OCI-LY7 (cell line): Measurements from ENCODE around the gene ADH1B.

Source experiments
- EZH2phosphoT487 ChIP-seq: fragments of 200-600 bp; sonication (generic); IDR thresholded peaks from 2 replicates; pipeline ENCODE4 v1.6.1; 2018; ENCODE audit warnings: low read depth, borderline replicate concordance, mild to moderate bottlenecking, mixed run types, antibody characterized with exemption, low read length, moderate library complexity, mixed read lengths
- TF ChIP-seq, protein P1 (sequence below): fragments of 200-600 bp; sonication (generic); conservative IDR thresholded peaks from 2 replicates; pipeline ENCODE4 v1.5.1; 2014; ENCODE audit warnings: mild to moderate bottlenecking, antibody characterized with exemption, low read length, moderate library complexity, mixed read lengths

DNA sequence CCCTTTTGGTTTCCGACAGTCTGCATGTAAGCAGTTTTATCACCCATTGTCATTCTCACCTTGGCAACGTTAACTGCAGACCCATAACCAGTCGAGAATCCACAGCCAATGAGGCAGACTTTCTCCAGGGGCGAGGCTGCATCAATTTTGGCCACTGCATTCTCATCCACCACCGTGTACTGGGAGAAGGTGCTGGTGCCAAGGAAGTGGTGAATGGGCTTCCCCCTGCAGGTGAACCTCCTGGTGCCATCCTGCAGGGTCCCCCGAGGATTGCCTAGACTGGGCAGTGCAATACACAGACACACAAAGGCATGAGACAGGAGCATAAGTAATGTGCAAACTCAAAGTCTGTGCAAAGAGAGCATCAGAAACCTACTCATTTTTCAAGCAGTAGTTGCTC, 5.4 kb downstream of the ADH1B start:
- TF ChIP-seq, protein P1, sequence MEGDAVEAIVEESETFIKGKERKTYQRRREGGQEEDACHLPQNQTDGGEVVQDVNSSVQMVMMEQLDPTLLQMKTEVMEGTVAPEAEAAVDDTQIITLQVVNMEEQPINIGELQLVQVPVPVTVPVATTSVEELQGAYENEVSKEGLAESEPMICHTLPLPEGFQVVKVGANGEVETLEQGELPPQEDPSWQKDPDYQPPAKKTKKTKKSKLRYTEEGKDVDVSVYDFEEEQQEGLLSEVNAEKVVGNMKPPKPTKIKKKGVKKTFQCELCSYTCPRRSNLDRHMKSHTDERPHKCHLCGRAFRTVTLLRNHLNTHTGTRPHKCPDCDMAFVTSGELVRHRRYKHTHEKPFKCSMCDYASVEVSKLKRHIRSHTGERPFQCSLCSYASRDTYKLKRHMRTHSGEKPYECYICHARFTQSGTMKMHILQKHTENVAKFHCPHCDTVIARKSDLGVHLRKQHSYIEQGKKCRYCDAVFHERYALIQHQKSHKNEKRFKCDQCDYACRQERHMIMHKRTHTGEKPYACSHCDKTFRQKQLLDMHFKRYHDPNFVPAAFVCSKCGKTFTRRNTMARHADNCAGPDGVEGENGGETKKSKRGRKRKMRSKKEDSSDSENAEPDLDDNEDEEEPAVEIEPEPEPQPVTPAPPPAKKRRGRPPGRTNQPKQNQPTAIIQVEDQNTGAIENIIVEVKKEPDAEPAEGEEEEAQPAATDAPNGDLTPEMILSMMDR = no peak
- no peak for TF ChIP-seq EZH2phosphoT487
